NCI-H2171 treated with DMSO at 0.1 percent for 48 hours (cell line): Measurements from ENCODE around the gene HCFC1.

Experiments
- DNase-seq: peaks from one replicate; lab custom pipeline; 2025; lab: John Stamatoyannopoulos, UW

The HCFC1 gene

DNA sequence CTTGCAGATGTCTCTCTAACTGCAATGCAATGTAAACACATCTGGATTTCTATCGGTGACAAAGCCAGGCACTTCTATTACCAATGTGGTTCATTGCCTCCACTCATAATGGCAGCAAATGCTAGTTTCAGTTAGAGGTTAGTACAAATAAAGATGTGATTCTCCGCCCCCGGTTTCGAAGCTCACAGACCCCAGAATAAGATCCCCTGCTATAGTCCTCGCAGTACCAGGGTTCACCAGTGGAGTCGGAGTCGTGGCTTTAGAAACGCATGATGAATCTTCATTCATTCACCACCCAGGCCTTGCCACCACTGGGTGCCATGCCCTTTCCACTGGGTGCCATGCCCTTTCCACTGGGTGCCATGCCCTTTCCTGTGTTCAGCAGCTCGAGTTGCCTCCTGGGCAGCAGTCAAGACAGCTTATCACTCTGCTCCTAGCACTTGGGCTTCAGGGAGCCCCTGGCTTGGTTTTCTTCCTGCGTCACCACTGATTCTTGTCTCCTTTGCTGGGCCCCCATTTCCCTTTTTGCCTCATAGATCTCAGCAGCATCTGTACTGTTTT, 33.3 kb downstream of the HCFC1 start:
- DNase-seq, result no peak

- no peak for DNase-seq
Observed at GRCh38 chrX:153937056-153937455, 34.6 kb downstream of the HCFC1 start.

DNA sequence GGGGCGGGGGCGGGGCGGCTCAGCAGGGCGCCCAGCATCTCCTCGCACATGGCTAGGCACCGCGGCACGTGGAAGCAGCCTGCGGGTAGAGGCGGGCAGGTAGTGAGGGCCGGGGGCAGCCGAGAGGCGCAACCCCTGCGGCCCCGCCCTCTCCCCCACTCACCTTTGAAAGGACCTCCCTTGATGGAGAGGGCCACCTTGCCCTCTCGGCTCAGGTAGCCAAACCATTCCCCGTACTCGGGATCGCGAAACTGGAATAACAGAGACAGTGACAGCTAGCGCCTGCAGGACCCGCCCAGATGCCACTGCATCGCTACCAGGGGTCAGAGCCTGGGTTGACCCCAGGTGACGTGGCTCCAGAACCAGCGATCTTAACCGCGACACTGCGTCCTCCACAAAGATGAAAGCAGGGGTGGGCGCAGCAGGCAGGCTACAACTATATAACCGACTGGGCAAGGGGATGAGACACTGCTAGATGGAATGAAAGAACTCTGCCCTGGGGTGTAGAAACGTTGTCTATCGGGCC, 36.2 kb downstream of the HCFC1 start:
- DNase-seq, result peak; percentile 44

DNA sequence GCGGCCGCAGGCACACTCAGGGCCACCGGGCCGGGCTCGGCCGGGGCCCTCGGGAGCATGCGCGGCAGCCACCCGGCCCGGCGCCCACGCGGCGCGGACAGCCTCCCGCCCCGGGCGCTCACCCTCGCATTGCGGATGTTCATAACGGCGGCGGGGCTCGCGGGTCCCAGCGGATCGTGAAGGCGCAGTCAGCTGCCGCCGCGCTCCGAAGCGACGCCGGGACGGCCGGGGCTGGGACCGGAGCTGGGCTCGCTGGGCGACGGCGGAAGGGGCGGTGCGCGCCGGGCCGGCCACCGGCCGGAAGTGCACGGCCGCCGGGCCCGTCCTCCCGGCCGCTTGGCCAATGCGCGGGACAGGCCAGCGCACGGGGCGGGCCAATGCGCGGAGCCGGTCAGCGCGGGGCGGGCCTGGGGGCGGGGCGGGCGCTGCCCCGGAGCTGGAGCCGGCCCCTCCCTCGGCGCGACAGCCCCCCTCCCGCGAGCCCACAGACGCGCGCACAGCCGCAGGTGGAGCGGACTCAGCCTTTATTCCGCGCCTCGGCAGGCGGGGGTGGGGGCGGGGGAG, 36.8 kb downstream of the HCFC1 start, which contains the start of gene NAA10:
NAA10 (minus strand) TSS at position 276 of the 564 bp plus-strand sequence; CDS start at position 143, 133 bp downstream.
- DNase-seq, result peak; percentile 47

DNA sequence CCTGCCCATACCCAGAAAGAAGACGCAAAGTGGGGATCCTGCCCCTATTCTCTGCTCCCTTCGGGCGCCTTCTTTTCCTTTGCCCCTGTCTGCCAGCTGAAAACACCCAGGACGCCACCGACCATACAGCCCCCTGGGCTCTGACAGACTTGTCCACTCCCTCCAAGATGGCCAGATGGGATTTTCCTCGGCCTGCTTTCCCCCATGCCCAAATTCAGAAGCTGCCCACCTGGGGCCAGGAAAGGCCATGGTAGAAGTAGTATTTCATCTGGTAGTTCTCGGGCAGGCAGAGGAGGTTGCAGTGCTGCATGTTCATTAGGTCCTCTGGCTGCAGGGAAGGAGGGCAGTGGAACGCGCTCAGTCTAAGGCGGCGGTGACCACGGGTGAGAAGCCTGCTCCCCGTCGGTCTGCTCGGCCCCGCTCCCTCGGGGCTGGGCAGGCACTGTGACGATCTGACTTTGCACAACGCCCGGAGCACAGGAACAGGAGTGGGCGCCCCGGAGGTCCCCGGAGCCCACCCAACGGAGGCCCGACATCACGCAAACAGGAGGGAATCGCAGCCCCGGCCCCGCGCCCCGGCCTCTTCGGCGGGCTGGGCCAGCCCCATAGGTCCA, 37.4 kb downstream of the HCFC1 start:
- no peak for DNase-seq

DNA sequence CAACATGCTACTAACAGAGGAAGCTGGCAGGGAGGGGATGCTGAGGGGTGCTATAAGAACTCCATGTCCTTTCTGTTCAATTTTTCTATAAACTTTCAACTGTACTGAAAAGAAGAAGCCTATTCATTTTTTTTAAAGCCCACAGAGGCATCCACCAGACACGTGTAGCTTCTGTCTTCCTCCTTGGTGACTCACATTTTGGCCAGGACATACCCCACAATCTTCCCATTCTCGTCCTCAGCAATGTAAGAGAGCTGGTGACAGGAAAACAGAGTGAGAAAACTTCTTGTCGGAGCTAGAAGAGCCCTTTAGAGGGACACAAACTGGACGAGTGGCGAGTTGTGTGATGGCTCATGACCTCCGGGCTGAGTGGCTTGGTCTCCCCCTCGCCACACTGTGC, 37.9 kb downstream of the HCFC1 start:
- DNase-seq, result no peak

- no peak for DNase-seq
Observed at GRCh38 chrX:153932220-153932915, 39.2 kb downstream of the HCFC1 start.

GRCh38 chrX:153931748-153932147, 39.9 kb downstream of the HCFC1 start:
- DNase-seq, result no peak

DNA sequence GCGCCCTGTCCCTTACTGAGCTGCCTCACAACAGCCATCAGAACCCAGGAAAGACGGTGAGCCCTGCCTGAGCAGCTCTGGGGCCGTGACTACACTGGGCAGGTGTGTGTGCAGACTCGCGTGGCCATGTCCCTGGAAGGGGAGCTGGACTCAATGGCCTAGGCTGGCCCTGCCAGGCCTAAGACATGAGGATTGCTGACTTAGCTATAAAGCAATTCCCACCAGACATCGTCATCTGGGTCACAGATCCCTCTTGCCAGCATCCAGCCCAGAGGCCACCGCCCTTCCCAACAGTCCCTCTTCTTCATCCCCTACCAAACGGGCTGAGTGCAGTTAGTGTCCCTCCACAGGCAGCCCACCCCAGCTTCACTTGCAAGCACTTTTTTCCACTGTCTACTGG, 40.5 kb downstream of the HCFC1 start:
- DNase-seq, result no peak

- DNase-seq, result no peak
Observed at GRCh38 chrX:153930011-153930910, 41.4 kb downstream of the HCFC1 start.

- no peak for DNase-seq
Observed at GRCh38 chrX:153929576-153929975, 42.0 kb downstream of the HCFC1 start.

DNA sequence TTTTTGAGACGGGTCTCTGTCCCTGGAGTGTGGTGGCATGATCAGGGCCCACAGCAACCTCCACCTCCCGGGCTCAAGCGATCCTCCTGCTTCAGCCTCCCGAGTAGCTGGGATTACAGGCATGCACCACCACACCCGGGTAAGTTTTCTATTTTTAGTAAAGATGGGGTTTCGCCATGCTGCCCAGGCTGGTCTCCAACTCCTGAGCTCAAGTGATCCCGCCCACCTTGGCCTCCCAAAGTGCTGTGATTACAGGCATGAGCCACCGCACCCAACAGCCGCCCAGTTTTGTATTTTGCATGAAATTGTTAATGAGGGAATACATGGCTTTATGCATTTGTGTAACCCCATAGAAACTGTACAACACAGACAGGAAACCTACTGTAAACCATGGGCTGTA, 42.8 kb downstream of the HCFC1 start:
- no peak for DNase-seq

DNA sequence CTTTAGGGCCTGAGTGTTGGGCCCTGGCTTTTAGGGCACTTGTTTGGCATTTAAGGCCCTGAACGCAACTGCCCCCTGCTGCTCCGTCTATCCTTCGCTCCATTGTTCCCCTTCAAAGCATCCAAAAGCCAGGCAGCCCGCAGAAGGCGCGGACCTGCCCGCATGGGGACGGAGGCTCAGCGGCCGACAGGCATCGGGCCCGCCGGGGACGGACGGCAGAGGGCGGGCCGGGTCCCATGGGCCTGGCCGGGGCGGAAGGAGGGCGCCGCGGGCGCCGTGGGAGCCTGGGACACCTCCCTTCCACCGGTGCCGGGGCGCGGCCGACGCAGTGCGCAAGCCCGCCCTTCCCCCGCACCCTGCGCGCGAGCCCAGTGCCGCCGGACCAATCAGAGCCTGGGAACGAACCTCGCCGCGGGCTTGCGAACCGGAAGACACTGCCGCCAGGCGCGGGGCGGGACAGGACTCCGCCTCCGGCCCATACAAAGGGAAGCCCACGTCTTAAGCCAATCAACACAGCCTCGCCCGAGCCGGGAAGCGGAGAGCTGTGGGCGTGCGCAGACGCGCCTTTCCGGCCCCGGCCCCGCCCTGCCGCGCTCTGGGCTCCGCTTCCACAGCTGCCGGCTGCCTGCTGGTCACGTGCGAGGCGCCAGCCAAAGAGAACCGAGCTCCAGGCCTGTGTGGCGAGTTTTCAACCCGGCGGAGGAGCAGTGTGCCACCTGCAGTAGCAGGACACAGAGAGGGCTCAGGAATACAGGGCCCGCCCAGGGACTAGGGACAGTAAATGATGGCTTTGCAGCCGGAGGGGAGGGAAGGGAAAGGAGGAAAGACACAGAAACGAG, 43.5 kb downstream of the HCFC1 start:
- peak; percentile 96 for DNase-seq

DNA sequence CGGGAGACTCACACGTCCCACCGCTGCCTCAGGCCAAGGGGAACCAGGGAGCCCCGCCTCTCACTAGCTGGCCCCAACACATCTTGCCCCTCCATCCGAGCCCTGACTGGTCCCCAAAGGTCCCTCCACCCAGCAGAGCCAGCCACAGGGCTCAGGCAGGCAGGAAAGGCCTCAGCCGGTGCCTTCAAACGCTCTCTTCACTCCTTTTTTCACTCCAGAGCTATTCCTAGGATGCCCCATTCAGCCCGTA, 44.0 kb downstream of the HCFC1 start:
- DNase-seq, result no peak

GRCh38 chrX:153926858-153927671, 44.6 kb downstream of the HCFC1 start:
- DNase-seq, result peak; percentile 72

DNA sequence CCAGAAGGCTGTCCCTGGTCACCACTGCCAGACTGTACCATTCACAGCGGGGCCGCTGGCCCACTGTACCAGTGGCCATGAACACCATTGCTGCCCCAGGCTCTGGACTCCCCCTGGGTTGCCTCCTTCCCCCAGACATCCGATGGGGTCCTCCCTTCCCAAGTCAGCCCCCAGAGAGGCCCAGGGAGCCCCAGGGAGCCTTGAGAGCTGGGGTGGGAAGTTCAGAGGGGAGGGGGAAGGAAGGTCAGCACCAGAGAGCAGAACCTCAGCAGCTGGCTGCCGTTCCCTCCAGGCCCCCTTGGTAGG, 45.1 kb downstream of the HCFC1 start:
- no peak for DNase-seq

GRCh38 chrX:153925739-153926551, 45.7 kb downstream of the HCFC1 start, which contains the start of gene ARHGAP4:
TSS of gene ARHGAP4 (minus strand) at chrX:153926264. CDS start at chrX:153926202, 62 bp downstream.
- DNase-seq, result no peak

GRCh38 chrX:153925387-153925738, 46.3 kb downstream of the HCFC1 start:
- no peak for DNase-seq

GRCh38 chrX:153924149-153924861, 47.3 kb downstream of the HCFC1 start:
- DNase-seq, result peak; percentile 41
